GM21528 (cell line): ENCODE measurements around the gene TUBE1.
"Not testable (repeated sequence)": the region's sequence is repeated elsewhere in the genome, so short reads cannot be mapped to it uniquely, and the experiment has no call there.

Experiments
- ATAC-seq: cut with Tn5 transposase; IDR thresholded peaks from one replicate; pipeline ENCODE4 v1.9.1; 2021; ENCODE audit warnings: mild to moderate bottlenecking, moderate library complexity; ENCODE audit not compliant: unreplicated experiment, low FRiP score

TUBE1 gene, protein sequence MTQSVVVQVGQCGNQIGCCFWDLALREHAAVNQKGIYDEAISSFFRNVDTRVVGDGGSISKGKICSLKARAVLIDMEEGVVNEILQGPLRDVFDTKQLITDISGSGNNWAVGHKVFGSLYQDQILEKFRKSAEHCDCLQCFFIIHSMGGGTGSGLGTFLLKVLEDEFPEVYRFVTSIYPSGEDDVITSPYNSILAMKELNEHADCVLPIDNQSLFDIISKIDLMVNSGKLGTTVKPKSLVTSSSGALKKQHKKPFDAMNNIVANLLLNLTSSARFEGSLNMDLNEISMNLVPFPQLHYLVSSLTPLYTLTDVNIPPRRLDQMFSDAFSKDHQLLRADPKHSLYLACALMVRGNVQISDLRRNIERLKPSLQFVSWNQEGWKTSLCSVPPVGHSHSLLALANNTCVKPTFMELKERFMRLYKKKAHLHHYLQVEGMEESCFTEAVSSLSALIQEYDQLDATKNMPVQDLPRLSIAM

DNA sequence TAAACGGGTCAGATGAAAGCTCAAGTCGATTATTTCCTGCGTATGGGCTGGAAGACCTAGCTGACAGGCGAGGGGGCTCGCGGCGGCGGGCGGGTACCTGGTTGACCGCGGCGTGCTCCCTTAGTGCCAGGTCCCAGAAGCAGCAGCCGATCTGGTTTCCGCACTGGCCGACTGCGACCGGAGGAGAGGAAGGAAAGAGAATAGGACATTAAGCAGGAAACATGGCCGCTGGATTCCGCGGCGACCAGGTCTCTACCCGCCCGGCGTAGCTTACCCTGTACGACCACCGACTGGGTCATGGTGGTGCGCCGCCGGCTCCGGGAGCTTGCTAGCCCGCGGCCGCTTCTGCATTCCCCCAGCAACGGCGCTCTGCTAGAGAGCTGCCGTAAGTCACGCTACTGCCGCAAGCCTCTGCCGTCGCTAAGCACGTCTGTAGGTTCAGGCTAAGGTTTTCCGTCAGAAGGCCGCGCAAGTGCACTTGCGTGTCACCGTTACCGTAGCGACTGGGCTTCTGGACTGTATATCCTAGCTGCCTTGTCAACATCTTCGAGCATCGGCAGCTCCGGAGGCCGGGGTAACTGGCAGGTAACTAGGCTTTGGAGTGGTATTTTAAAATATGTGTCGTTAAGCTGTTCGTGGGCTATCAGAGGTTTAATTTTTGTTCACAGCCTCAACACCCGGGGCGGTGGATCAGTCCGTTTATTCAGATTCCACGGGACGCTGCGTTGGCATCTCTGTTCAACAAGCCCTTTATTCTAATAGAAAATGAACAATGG is at the start of gene TUBE1, which contains the start of gene FAM229B:
TUBE1 (minus strand) TSS at position 347 of the 776 bp plus-strand sequence; CDS start at position 299, 48 bp downstream.
FAM229B (plus strand) TSS at position 456 of the 776 bp plus-strand sequence. CDS start 11,693 bp downstream, outside the sequence.
- peak; percentile 98 for ATAC-seq

DNA sequence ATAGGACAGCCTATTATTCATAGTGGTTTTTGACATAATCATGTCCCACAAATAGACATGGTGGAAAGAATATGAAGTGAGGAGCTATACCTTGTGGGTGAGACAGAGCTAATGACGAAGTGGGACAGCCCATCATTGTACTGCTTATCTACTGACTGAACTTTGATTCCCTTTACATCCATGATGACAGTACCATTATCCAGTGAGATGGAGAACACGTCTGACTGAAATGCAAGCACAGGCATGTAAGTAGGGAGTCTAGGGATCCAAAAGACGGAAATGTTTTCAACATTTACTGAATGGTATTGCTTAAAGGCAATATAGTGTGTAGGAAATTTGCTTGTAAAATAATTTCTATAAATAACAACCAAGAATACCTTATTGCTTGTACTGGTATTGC is 43.6 kb upstream of the TUBE1 start:
- no peak for ATAC-seq

DNA sequence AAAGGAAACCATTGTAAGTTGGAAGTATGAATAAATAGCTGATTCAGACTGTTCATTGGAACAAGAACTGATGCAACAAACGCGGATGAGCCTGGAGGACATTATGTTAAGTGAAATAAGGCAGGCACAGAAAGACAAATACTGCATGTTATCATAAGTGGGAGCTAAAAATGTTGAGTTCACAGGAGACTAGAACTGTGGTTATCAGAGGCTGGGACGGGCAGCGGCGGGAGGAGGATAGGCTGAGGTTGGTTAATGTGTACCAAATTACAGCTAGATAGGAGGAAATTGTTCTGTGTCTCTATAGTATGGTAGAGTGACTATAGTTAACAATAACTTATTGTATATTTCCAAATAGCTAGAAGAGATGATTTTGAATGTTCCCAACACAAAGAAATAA is 40.9 kb upstream of the TUBE1 start:
- no peak for ATAC-seq

DNA sequence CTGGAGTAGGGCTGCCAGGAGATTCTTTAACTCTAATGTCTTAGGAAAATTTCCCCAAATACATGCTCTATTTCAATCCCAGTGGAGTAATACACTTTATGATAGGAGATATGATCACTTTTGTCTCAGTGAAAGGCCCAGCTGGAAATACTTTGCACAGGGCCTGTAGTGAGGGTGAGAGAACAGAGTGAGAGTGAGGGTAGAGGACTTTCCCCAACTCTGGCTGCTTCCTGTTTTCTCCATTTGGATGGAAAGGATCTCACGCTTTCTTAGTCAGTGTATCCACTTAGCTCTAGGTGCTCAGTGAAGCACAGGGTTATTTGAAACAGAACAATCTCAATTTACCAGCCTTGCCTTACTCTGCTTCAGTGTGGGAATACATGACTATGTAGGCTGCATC is 36.7 kb upstream of the TUBE1 start:
- ATAC-seq = no peak

DNA sequence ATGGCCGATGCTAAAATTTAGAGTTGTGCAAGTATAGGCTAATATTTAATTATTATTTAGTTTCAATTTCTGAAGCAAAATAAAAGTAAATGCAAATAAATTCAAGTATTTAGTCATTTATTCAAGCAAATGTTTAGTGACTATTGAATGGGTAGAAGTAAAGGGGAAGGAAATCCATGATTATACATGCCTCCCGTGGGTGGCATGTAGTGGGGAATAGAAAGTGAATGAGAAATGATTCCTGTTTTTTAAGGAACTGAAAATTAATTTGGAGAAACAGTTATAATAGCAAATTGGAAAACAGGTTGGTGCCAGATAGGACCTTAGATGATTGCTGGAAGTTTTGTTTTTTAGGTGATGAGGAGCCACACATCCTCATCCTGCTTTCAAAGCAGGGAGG is 35.5 kb upstream of the TUBE1 start:
- no peak for ATAC-seq

DNA sequence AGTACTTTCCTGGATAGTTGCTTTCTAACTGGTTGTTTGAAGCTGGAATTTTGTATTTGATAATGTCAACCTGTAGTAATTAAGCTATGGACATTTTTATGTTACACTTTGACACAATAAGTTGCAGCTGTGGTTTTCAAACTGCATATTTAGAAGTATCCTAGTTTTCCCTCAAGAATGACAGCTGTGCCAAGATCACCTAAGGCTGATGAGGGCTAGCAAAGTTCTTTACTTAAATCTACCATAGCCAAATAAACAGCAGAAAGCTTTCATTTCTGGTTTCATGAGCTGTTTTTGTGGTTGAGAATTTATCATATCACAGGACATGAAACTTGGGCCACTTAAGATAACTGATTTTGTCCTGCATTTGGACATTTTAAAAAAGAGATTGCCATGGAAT is 30.8 kb upstream of the TUBE1 start:
- no peak for ATAC-seq

DNA sequence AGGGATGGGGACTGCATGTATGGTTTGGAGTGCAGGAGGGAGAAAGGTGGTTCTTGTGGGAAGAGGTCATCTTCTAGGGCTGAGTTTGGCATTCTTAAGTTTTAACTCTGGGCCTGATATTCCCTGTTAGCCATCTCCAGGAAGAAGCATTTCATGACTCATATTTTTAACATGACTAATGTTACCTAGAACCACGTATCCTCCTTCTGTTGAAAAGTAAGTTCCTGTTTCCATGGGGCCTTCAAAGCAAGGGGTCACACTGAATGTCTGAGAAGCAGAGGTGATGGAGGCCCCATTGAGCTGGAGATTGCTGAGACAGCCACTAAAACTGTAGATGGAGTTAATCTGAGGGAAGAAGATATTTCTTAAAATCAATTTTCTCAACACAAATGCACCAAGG is 30.3 kb upstream of the TUBE1 start:
- ATAC-seq = no peak

DNA sequence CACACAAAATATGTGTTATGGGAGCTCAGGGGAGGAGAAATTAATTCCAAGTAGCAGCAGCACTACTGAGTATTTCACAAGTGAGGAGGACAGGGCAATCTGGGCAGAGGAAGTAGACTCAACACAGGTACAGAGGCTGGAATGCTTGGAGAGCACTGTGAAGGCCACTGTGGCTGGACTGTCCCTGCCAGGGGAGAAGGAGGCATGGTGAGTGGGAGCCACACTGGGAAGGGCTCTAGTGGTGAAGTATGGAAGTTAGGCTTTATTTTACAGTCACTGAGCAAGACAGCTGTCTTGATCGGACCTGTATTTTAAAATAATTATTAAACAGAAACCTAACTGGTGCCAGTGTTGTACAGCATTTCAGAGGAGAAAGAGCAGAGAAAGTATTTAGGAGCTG is 28.9 kb upstream of the TUBE1 start:
- ATAC-seq = no peak

DNA sequence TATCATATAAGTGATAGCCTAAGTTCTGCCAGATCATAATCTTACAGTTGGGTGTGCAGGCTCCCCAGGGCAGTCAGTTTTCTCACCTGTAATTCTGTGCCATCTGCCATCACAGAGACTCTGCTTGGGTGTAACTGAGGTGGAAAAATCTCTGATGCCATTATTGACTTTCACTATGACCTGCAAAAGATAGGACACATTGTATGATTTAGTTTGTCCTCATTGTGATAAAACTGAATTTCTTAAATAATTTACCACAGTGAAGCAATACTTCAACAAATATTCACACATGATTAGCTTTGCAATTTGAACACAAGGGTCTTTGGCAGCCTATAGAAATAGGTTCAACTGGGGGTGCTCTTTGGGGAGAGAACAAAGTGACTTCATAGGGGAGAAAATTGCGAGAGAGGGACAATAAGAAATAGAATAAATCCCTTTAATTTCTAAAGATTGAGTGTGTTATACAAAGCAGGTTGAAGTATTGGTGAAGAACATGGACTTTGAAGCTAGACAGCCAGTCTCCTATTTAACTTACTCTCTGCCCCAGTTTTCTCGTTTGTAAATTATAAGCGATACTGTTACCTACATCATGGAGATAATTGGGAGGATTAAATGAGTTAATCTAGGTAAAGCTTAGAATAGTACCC is 27.4 kb upstream of the TUBE1 start:
- no peak for ATAC-seq

DNA sequence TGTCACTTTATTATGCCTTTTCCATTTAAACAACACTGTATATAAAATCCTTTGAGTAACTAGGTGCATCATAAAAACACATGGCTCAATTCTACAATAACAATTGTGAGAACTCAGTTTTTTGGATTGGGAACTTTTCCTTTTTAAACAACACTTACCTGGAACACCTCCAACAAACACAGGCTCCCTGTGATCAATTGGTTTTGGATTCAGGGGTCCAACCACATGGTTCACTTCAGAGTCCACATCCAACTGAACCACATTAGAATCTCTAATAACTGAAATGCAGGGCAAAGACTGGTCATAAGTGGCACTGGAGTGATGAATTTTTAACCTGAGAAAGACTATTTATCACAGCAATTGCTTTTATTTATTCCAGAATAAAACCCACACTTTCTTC is 26.6 kb upstream of the TUBE1 start:
- no peak for ATAC-seq

DNA sequence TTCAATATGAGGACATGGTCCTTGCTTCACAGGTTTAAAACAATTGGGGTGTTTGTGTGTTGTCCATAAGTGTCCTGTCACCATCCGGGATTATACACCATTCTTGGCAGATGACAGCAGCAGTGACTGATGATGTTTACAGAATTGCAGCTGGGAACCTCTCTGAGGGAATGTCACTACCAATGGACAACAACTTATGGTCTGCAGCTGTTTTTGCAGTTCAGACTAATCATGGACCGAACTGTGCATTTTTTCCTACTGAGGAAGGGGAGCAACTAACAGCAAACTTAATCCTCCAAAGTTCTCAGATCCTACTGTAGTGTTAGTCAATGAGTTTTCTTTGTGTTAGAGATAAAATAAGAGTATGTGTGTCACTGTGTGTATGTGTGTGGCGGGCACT is 26.1 kb upstream of the TUBE1 start:
- ATAC-seq = no peak

DNA sequence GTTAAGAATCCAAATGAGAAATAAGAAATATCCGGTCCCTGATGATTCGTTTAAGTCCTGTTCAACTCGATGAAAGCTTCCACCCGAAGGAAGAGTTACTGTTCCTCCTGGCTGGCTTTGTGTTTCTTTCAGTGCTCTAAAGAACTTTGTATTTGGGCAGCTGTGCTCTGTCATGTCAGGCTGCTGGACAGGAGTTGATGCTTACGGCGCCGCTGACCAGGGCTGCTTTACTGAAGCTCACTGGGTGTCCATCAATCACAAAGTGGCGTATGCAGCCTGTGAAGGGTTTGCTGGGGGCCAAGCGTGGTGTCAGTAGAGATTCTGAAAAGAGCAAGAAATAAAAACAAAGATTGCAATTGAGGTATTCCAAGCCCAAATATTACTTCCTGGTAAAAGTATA is 22.0 kb upstream of the TUBE1 start:
- ATAC-seq = no peak

DNA sequence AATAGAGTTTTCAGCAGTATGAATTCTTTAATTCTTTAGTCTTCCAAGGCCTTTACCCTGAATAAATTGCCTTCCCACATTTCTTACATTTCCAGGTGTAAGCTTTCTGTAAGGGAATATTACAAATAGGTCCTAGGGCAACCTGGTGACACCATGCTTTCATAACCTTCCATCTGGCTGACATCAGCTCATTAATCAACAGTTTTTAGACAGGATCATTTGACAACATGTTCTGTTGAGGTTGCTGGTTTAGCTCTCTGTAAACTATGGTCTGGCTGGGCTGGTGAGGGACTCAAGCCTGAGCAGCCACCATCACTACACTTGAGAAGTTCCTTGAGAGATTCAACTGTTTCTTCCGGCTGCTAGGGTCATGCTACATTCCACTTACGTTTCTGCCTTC is 19.3 kb upstream of the TUBE1 start:
- no peak for ATAC-seq

DNA sequence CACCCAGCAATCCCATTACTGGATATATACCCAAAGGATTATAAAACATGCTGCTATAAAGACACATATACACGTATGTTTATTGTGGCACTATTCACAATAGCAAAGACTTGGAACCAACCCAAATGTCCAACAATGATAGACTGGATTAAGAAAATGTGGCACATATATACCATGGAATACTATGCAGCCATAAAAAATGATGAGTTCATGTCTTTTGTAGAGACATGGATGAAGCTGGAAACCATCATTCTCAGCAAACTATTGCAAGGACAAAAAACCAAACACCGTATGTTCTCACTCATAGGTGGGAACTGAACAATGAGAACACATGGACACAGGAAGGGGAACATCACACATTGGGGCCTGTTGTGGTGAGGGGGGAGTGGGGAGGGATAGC is 18.7 kb upstream of the TUBE1 start:
- ATAC-seq = not testable (repeated sequence)

DNA sequence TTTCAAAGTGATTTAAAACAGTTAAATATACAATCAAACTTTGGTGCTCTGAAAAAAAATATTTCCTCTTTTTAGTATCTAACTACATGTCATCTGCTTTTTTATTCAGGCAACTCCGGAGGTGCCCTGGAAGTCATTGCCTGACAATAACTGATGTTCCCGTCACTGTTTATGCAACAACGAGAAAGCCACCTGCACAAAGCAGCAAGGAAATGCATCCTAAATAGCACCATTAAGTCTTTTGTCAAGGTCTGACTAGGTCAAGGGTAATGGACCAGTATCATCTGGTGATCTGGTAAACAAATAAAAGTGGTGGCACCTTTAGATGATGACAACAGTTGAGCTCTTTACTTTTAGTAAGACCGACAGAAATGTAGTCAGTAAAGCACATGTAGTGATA is 13.3 kb upstream of the TUBE1 start:
- no peak for ATAC-seq

DNA sequence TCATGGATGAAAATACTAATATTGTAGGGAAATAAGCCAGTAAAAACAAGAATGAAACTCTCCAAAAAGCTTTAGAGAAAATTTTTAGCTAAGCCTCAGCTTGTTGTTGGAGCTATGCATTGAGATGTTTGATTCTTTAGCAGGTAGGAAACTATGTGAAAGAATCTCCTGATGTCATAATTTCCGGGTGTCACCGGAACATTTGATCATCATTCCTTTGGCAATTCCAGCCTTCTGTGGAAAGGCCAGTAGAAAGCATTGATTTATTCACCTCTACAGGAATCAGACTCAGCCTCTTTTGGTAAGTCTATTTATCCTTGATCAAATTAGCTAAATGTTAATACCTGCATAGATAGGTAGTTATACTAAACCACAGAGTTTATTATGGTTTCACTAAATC is 9.6 kb upstream of the TUBE1 start:
- ATAC-seq = no peak

DNA sequence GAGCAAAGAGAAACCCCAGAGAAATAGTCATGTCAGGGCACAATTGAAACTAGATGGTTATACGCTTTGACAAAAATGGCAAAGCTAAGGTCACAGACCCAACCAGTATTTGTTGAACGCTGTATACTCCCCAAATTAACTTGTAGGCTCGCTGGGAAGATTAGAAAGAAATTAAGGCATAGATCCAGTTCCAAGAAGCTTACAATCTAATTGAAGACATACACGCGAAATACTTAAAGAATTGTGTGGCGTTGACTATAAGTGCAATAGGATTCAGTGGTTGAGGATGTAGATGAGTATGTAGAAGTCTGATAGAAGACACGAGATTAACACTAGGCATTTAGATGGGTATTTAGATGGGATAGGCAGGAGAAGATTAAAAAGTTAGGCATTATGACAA is 634 bp upstream of the TUBE1 start:
- no peak for ATAC-seq

DNA sequence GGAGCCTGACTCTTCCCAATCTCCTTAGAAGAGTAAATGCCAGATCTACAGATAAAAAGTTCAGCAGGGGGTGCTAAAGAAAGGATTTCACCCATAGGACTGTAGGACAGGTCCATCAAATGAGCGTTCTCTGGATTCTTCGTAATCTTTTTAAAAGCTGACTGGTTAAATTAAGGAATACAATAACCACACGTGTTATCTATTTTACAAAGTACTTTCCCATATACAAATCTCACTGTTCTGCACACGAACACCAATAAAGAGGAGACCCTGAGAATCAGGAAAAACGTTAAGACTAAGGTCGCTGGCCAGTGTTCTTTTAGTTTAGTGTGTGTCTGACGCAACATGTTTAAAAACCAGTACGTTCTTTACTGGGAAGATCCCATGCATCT is 542 bp downstream of the TUBE1 start:
- peak; percentile 43 for ATAC-seq

DNA sequence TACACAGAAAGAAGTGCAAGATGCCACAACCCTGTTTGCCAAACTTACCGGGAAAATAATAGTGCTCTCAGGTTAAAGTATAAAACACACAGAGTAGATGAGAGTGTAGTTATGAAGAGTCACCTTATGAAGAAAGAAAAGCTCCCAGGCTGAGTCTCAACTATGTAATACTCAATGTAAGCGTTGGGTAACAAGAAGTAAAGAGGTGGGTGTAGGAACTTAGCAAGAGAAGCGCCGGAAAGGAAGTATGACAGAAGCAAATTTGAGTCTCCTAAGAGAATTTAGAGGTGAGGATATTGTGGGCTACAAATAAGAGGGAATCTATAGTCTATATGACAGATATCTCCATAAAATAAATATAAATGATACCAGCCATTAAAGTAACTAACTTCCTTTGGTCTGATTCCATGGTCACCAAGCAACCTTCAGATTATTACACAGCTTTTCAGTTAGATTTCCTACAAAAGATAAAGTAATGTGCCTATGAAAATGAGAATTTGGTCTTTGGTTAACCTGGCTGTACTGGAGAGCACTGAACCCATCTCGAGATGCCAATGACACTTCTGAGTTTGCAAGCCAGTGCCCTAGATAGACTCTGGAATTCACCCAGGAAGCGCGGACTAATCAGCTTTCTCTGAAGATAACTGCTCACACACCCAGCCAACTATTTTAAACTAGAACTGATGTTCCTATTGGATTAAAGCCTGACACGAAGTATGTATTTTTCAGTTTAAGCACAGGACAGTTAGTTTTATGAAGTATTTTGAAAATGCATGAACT is 1.8 kb downstream of the TUBE1 start:
- no peak for ATAC-seq

DNA sequence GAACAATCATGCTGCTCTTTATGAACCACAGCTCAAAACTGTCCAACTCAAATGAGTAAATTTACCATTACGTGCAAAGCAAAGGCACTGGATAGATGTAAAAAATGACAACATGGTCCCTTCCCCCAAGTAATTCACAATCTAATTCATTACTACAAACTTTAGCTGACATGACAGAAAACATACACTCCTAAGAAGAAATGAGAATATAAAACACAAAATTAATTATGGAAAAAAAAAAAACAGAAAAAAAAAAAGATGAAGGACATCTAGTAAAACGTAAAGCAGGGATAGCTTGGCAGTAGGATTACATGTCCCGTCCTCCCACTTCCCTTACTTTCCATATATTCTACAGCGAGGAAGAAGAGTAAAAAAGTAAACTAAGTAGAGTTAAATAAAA is 5.7 kb downstream of the TUBE1 start:
- ATAC-seq = no peak
